Astrocyte of the cerebellum (primary cell): ENCODE results near the gene ESRRB.
A peak's percentile ranks its signal among the peaks of the same experiment; 100 is the strongest.

Experiments used
- DNase-seq: peaks from one replicate; pipeline ENCODE4 v3.0.0-alpha.2; 2011; ENCODE audit warnings: low read depth
- H3K4me3 ChIP-seq: 2 replicates; pipeline ENCODE4 v1.5.1; 2011; ENCODE audit warnings: mild to moderate bottlenecking, low read depth, low read length, moderate library complexity
- CTCF ChIP-seq: IDR thresholded peaks from 2 replicates; pipeline ENCODE4 v1.5.1; 2012; ENCODE audit warnings: low read length, low read depth, moderate library complexity, mild to moderate bottlenecking; ENCODE audit errors: missing control alignments
- in situ Hi-C: cut with HindIII; loops from 2 replicates; pipeline ENCODE4 v1.10.0; 2017; ENCODE audit warnings: low sequenced_read_pairs

The ESRRB gene

GRCh38 chr14:76473481-76474263 lies 97.7 kb downstream of the ESRRB start:
- H3K4me3 ChIP-seq = no peak overlapping the region
- in situ Hi-C loops = loop anchor here (5.0 kb wide), 2 partner anchors 49 to 51 kb away; no protein-coding TSS in a partner anchor
- TF ChIP-seq CTCF = peak; percentile 5
- no peak for DNase-seq

GRCh38 chr14:76480426-76480825 lies 104.5 kb downstream of the ESRRB start:
- in situ Hi-C loops = no loop called here
- TF ChIP-seq CTCF = no peak
- no peak for DNase-seq
- no peak overlapping the region for H3K4me3 ChIP-seq

GRCh38 chr14:76484355-76484754 lies 108.4 kb downstream of the ESRRB start:
- DNase-seq = no peak
- in situ Hi-C loops = no loop called here
- H3K4me3 ChIP-seq = no peak overlapping the region
- no peak for TF ChIP-seq CTCF

- in situ Hi-C loops = no loop called here
- no peak for TF ChIP-seq CTCF
- no peak for DNase-seq
- H3K4me3 ChIP-seq = no peak overlapping the region
Observed at GRCh38 chr14:76486251-76486743, 110.4 kb downstream of the ESRRB start.

- in situ Hi-C loops = no loop called here
- no peak for TF ChIP-seq CTCF
- no peak for DNase-seq
- H3K4me3 ChIP-seq = no peak overlapping the region
Observed at GRCh38 chr14:76488551-76488950, 112.6 kb downstream of the ESRRB start.

GRCh38 chr14:76489667-76490066 lies 113.7 kb downstream of the ESRRB start:
- in situ Hi-C loops = no loop called here
- no peak for DNase-seq
- H3K4me3 ChIP-seq = no peak overlapping the region
- no peak for TF ChIP-seq CTCF
